Ovary (tissue), 9 donors: ENCODE results near the gene CDC14A. TPM values are rescaled to one million over a fixed set of nuclear protein-coding genes. Genes with fewer than 3 reads are reported as not detected.

Experiments used
- DNase-seq, 5 donors: peaks; one replicate each; pipeline ENCODE4 v3.0.0-alpha.2; 2019 to 2020
- H3K27ac ChIP-seq, 2 donors: fragments of 200-600 bp; one replicate each; pipeline versions ENCODE4 v1.5.1 to v1.8.0; 2019 to 2022
- H3K27me3 ChIP-seq: fragments of 200-600 bp; one replicate; pipeline ENCODE4 v1.8.0; 2022
- H3K36me3 ChIP-seq: fragments of 200-600 bp; sonication (generic); one replicate; pipeline ENCODE4 v1.5.1; 2019
- H3K4me1 ChIP-seq: one replicate; pipeline ENCODE4 v1.8.1; 2013; ENCODE audit warnings: mild to moderate bottlenecking, moderate library complexity; ENCODE audit not compliant: insufficient read depth
- H3K4me3 ChIP-seq: fragments of 200-600 bp; sonication (generic); one replicate; pipeline ENCODE4 v1.5.1; 2017
- H3K9me3 ChIP-seq, 2 donors: fragments of 200-600 bp in 1 of 2; sonication (generic) in 1 of 2; one replicate each; pipeline versions ENCODE4 v1.5.1 to v1.8.1; 2013 to 2019; ENCODE audit warnings: mild to moderate bottlenecking in 1 of 2, moderate library complexity in 1 of 2
- CTCF ChIP-seq, 3 donors: fragments of 450-650 bp in 2 of 3; fragments of 200-600 bp in 1 of 3; IDR thresholded peaks; one replicate each; pipeline versions ENCODE4 v1.5.1 to v1.8.0; 2016 to 2022; ENCODE audit warnings: antibody characterized with exemption in 3 of 3, mild to moderate bottlenecking in 1 of 3
- EP300 ChIP-seq: sonication (generic); formaldehyde crosslinking; IDR thresholded peaks from one replicate; pipeline ENCODE4 v1.6.1; 2017; ENCODE audit warnings: antibody characterized with exemption
- POLR2A ChIP-seq: fragments of 450-650 bp; IDR thresholded peaks from one replicate; pipeline ENCODE4 v1.6.1; 2017; ENCODE audit warnings: antibody characterized with exemption, mild to moderate bottlenecking, moderate library complexity
- WGBS, 3 donors: extraction: QIAGEN DNeasy Blood & Tissue Kit in 1 of 3; methylation state at CpG; one replicate each; pipeline versions ENCODE4 v1.1.5 to v1.1.7; 2013 to 2017; 5-methylcytosine and 5-hydroxymethylcytosine counted together
- intact Hi-C, 4 donors: fragments of 100-400 bp; cut with DNase I; formaldehyde crosslinking; loops; one replicate each; pipeline versions ENCODE4 v1.11.0 to v1.15.1; 2022 to 2023
- polyA plus RNA-seq, 2 donors: library from polyadenylated mRNA; stranded (reverse); fragments of 200-250 nt in 1 of 2; fragments of 350-450 nt in 1 of 2; fragmentation: Illumina TruSeq in 1 of 2; extraction: RNeasy Lipid Tissue Mini Kit (QIAGEN cat#74804) in 1 of 2; gene quantifications; one replicate each; pipeline ENCODE4 v1.2.3, GENCODE V29; 2013 to 2014
- total RNA-seq, 7 donors: library from RNA; depleted of rRNA in 2 of 7; stranded (reverse); fragments of >200 nt in 2 of 7; fragmentation: NEBNext Ultra II Directional in 3 of 7; extraction: Animal tissue kit (Norgen Biotek cat#: 25700) in 3 of 7; gene quantifications; one replicate each; pipeline versions ENCODE4 v1.1.0 to v1.2.4, GENCODE V29; 2016 to 2023
- donor health status: DM: no; HTN: no; CAD: no; lungs with moderate emphysema.
- donor health status: DM: no; HTN: no; CAD: no.
- donor health status: Bipolar disorder and iron deficiency.
- donor health status: DM: yes; HTN: yes; CAD: no.
- donor health status: DM: no; HTN: no; CAD: no.
- donor health status: DM: yes; HTN: yes; CAD: no.

Gene CDC14A
- total and polyA plus RNA-seq, 9 donors = 4.6 to 47.4 (median 8.6) TPM

- intact Hi-C loops = no loop called here
- no peaks in the 10 kb centered on the region for H3K4me1 ChIP-seq
- no peaks in the 10 kb centered on the region for H3K9me3 ChIP-seq
- no peak for TF ChIP-seq CTCF (IDR thresholded peaks at IDR 0.05)
- no peak for TF ChIP-seq EP300
- no peak for TF ChIP-seq POLR2A
- H3K27ac ChIP-seq = no peak overlapping the region
- 22 to 35% (median 33%) methylated on average over 1 of the region's 1 CpG for WGBS, 3 donors
- no peak for DNase-seq
- no peaks in the 10 kb centered on the region for H3K27me3 ChIP-seq
- no peak overlapping the region for H3K4me3 ChIP-seq
- no peaks in the 10 kb centered on the region for H3K36me3 ChIP-seq
Measured at GRCh38 chr1:100517515-100517914, 165.2 kb downstream of the CDC14A start.

GRCh38 chr1:100518023-100518422 is 165.7 kb downstream of the CDC14A start:
- Histone ChIP-seq H3K9me3 (no peaks in the 10 kb centered on the region), H3K4me1 (no peaks in the 10 kb centered on the region), H3K36me3 (no peaks in the 10 kb centered on the region), H3K27ac (no peak overlapping the region), H3K27me3 (no peaks in the 10 kb centered on the region), H3K4me3 (no peak overlapping the region)
- no peak for DNase-seq
- intact Hi-C loops = no loop called here
- TF ChIP-seq POLR2A (no peak), EP300 (no peak), CTCF (IDR thresholded peaks at IDR 0.05) (no peak)
- 37 to 41% (median 40%) methylated on average over 2 of the region's 2 CpGs for WGBS, 3 donors

GRCh38 chr1:100523038-100523652 is 170.8 kb downstream of the CDC14A start:
- WGBS, 3 donors = 96 to 98% (median 97%) methylated on average over 5 of the region's 5 CpGs
- H3K27ac ChIP-seq = no peak overlapping the region
- TF ChIP-seq EP300 (no peak), POLR2A (no peak), CTCF (IDR thresholded peaks at IDR 0.05) (no peak)
- peaks cover 6% of the 10 kb centered on the region for H3K4me1 ChIP-seq
- DNase-seq = no peak
- H3K27me3 ChIP-seq = no peaks in the 10 kb centered on the region
- no peak overlapping the region for H3K4me3 ChIP-seq
- H3K36me3 ChIP-seq = no peaks in the 10 kb centered on the region
- intact Hi-C loops = no loop called here
- H3K9me3 ChIP-seq = no peaks in the 10 kb centered on the region

- Histone ChIP-seq H3K4me1 (peaks cover 6% of the 10 kb centered on the region), H3K36me3 (no peaks in the 10 kb centered on the region), H3K4me3 (no peak overlapping the region), H3K27me3 (no peaks in the 10 kb centered on the region), H3K9me3 (no peaks in the 10 kb centered on the region), H3K27ac (peak overlapping the region in 1 of 2 donors; percentile 14)
- no peak for DNase-seq
- TF ChIP-seq EP300 (no peak), CTCF (IDR thresholded peaks at IDR 0.05) (no peak), POLR2A (no peak)
- intact Hi-C loops = no loop called here
- WGBS, 3 donors = 17 to 32% (median 26%) methylated on average over 4 of the region's 4 CpGs
Measured at GRCh38 chr1:100524355-100524754, 172.0 kb downstream of the CDC14A start.
